Coronary artery (tissue), 2 donors: Measurements from ENCODE around the gene WDR45B.

Source experiments
- DNase-seq: peaks from one replicate; pipeline ENCODE4 v3.0.0-alpha.2; 2017; ENCODE audit warnings: low spot score
- H3K27ac ChIP-seq, 2 donors: fragments of 200-600 bp; sonication (generic); one replicate each; pipeline ENCODE4 v1.5.1; 2016 to 2019
- H3K4me3 ChIP-seq: fragments of 200-600 bp; sonication (generic); 2 replicates; pipeline ENCODE4 v1.5.1; 2016; ENCODE audit warnings: mild to moderate bottlenecking, moderate library complexity
- TF ChIP-seq, protein P1 (sequence below): fragments of 200-600 bp; sonication (generic); IDR thresholded peaks from one replicate; pipeline ENCODE4 v1.5.1; 2019; ENCODE audit warnings: antibody characterized with exemption

The WDR45B gene

DNA sequence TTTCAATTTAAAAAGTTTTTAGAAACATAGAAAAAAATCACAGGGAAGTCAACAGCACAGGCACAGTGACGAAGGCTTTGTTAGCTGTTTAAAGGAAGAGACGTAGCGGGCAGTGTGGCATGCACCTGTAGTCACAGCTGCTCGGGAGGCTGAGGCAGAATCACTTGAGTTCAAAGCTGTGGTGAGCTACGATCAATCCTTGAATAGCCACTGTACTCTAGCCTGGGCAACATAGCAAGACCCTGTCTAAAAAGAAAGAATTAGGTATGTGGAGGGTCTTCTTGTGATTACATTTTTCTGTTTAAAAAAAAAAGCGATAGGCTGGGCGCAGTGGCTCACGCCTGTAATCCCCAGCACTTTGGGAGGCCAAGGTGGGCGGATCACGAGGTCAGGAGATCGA, 78.6 kb downstream of the WDR45B start:
- H3K4me3 ChIP-seq: no peak overlapping the region
- peak overlapping the region in 1 of 2 donors; percentile 73 for H3K27ac ChIP-seq
- TF ChIP-seq, protein P1, sequence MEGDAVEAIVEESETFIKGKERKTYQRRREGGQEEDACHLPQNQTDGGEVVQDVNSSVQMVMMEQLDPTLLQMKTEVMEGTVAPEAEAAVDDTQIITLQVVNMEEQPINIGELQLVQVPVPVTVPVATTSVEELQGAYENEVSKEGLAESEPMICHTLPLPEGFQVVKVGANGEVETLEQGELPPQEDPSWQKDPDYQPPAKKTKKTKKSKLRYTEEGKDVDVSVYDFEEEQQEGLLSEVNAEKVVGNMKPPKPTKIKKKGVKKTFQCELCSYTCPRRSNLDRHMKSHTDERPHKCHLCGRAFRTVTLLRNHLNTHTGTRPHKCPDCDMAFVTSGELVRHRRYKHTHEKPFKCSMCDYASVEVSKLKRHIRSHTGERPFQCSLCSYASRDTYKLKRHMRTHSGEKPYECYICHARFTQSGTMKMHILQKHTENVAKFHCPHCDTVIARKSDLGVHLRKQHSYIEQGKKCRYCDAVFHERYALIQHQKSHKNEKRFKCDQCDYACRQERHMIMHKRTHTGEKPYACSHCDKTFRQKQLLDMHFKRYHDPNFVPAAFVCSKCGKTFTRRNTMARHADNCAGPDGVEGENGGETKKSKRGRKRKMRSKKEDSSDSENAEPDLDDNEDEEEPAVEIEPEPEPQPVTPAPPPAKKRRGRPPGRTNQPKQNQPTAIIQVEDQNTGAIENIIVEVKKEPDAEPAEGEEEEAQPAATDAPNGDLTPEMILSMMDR: no peak
- DNase-seq: no peak

DNA sequence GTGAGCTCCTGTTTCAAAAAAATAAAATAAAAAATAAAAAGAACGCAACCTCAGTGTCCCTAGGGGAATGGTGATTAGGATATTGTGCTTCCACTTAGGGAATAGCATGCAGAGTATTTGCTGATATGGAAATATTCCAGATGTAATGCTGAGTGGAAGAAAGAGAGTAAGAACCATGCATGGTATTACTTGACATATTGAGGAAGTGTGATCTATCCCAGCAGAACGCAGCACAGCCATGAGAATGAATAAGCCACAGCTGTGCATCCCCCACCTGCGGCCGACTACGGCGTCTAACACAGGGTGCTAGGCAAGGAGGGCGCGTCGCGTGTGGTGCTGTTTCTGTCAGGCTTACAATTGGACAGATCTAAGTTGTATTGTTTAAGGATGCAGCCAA, 79.2 kb downstream of the WDR45B start:
- DNase-seq: no peak
- Histone ChIP-seq H3K27ac (peak overlapping the region; percentile 55 to 73), H3K4me3 (peak overlapping the region; percentile 35)
- TF ChIP-seq, protein P1: no peak

- no peak for DNase-seq
These were observed 81.0 kb downstream of the WDR45B start for GRCh38 chr17:82567286-82567685.

GRCh38 chr17:82566129-82566960, 81.9 kb downstream of the WDR45B start:
- TF ChIP-seq, protein P1: no peak
- Histone ChIP-seq H3K27ac (peak overlapping the region; percentile 3 to 59), H3K4me3 (no peak overlapping the region)
- DNase-seq: no peak

More at GRCh38 chr17:82567286-82567685, 81.0 kb downstream of the WDR45B start:
- Histone ChIP-seq H3K4me3 (no peak overlapping the region), H3K27ac (no peak overlapping the region)
- TF ChIP-seq, protein P1: no peak

- Histone ChIP-seq H3K27ac (peak overlapping the region; percentile 3 to 59), H3K4me3 (no peak overlapping the region)
- TF ChIP-seq, protein P1: no peak
- DNase-seq: no peak
These were observed 82.7 kb downstream of the WDR45B start for GRCh38 chr17:82565551-82565950.
